NOMO-1 treated with DMSO at 0.1 percent for 48 hours (cell line): ENCODE data around the gene GRIN3B.
"Not testable (repeated sequence)": the region's sequence is repeated elsewhere in the genome, so short reads cannot be mapped to it uniquely, and the experiment has no call there.

ENCODE experiments used
- DNase-seq: peaks from one replicate; lab custom pipeline; 2025; ENCODE audit not compliant: unreplicated experiment; lab: John Stamatoyannopoulos, UW

The GRIN3B gene

GRCh38 chr19:1018932-1019615 is 18.9 kb downstream of the GRIN3B start:
- no peak for DNase-seq

- DNase-seq: no peak
Observed at GRCh38 chr19:1019616-1019961, 19.4 kb downstream of the GRIN3B start.

- DNase-seq: no peak
Observed at GRCh38 chr19:1019980-1020867, 20.0 kb downstream of the GRIN3B start.

GRCh38 chr19:1020868-1021425 is 20.7 kb downstream of the GRIN3B start, which contains the start of gene TMEM259:
Gene TMEM259 (minus strand): TSS chr19:1021123. CDS start chr19:1020996, 127 bp downstream.
- DNase-seq: peak; percentile 94

- not testable (repeated sequence) for DNase-seq
Observed at GRCh38 chr19:1023883-1024188, 23.6 kb downstream of the GRIN3B start.

GRCh38 chr19:1025080-1025479 is 24.9 kb downstream of the GRIN3B start:
- DNase-seq: not testable (repeated sequence)

- DNase-seq: peak; percentile 67
Observed at GRCh38 chr19:1025960-1026782, 26.0 kb downstream of the GRIN3B start, which contains the start of gene CNN2. Gene CNN2 (plus strand): TSS chr19:1026608. CDS start chr19:1026662, 54 bp downstream.

GRCh38 chr19:1026783-1027649 is 26.8 kb downstream of the GRIN3B start:
- DNase-seq: peak; percentile 35

GRCh38 chr19:1027650-1028061 is 27.4 kb downstream of the GRIN3B start:
- DNase-seq: no peak

GRCh38 chr19:1028062-1028926 is 28.1 kb downstream of the GRIN3B start:
- peak; percentile 62 for DNase-seq

GRCh38 chr19:1032264-1032867 is 32.1 kb downstream of the GRIN3B start:
- no peak for DNase-seq

GRCh38 chr19:1035998-1036621 is 35.9 kb downstream of the GRIN3B start:
- no peak for DNase-seq

- peak; percentile 71 for DNase-seq
Observed at GRCh38 chr19:1037621-1038064, 37.4 kb downstream of the GRIN3B start.

- no peak for DNase-seq
Observed at GRCh38 chr19:1038978-1039645, 38.9 kb downstream of the GRIN3B start.

GRCh38 chr19:1039646-1040475 is 39.6 kb downstream of the GRIN3B start, which contains the start of gene ABCA7:
Gene ABCA7 (plus strand): TSS chr19:1040107. CDS start chr19:1041362, 1,255 bp downstream.
- peak; percentile 98 for DNase-seq

- DNase-seq: peak; percentile 81
Observed at GRCh38 chr19:1040476-1041271, 40.5 kb downstream of the GRIN3B start.
